Measurements from ENCODE around the gene MAGI3.
A peak's percentile ranks its signal among the peaks of the same experiment; 100 is the strongest.

Gene MAGI3

DNA sequence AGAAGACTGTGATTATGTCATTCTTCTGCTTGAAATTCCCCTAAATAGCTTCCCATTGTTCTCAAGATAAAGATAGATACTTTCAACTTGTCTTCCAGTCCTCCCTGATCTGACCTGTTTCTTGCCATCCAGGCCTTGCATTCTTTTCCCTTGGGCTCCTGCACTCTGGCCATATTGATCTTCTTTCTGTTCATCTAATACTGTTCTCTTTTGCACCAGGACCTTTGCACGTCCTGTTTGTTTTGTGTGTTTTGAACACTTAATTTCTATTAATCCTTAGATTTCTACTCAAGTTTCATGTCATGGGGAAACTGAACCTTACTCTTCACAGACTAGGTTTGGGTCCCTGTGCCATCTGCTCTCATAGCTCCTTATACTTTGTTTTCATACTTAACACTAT lies 65.1 kb downstream of the MAGI3 start:
- no peaks in the 10 kb centered on the region for H3K4me1 ChIP-seq (ENCODE audit: control insufficient read depth in 1 of 2, insufficient read depth in 2 of 2, low read length in 2 of 2)
- H3K27ac ChIP-seq (ENCODE audit: low read depth, low read length): no peak overlapping the region
- H2BK5ac ChIP-seq (ENCODE audit: low read depth, low read length, poor library complexity): no peak overlapping the region
- H3K18ac ChIP-seq (ENCODE audit: low read length): no peak overlapping the region
- H3K79me1 ChIP-seq (ENCODE audit: low read length): no peaks in the 10 kb centered on the region
- no peak overlapping the region for H4K12ac ChIP-seq (ENCODE audit: low read depth, low read length)
- H3K23ac ChIP-seq (ENCODE audit: low read length): no peak overlapping the region
- WGBS (ENCODE audit: extremely low coverage, insufficient coverage, insufficient read length): no CpG with 5 or more reads among the region's 1 CpG
- H3K9ac ChIP-seq (ENCODE audit: low read length): no peak overlapping the region
- no peak overlapping the region for H3K4me2 ChIP-seq (ENCODE audit: low read length)
- no peaks in the 10 kb centered on the region for H3K9me3 ChIP-seq (ENCODE audit: insufficient read depth, low read depth, low read length)
- no peak overlapping the region for H2AFZ ChIP-seq (ENCODE audit: insufficient read depth, low read length, poor library complexity)
- no peaks in the 10 kb centered on the region for H3K79me2 ChIP-seq (ENCODE audit: control insufficient read depth, insufficient read depth, low read length, poor library complexity)
- no peak overlapping the region for H4K91ac ChIP-seq (ENCODE audit: low read depth, low read length)
- H3K4ac ChIP-seq (ENCODE audit: low read depth, low read length): no peak overlapping the region
- no peak overlapping the region for H3K4me3 ChIP-seq (ENCODE audit: low read depth, low read length)
- no peak overlapping the region for H2BK120ac ChIP-seq (ENCODE audit: insufficient read depth, low read length, poor library complexity)
- no peak overlapping the region for H2BK12ac ChIP-seq (ENCODE audit: low read length)
- no peak overlapping the region for H3K14ac ChIP-seq (ENCODE audit: low read length)
- H4K8ac ChIP-seq (ENCODE audit: low read depth, low read length): no peak overlapping the region
- H3K27me3 ChIP-seq (ENCODE audit: insufficient read depth, low read length): no peaks in the 10 kb centered on the region
- no peak overlapping the region for H2AK5ac ChIP-seq (ENCODE audit: low read length)
- DNase-seq: no peak
- no peaks in the 10 kb centered on the region for H3K36me3 ChIP-seq (ENCODE audit: control insufficient read depth in 1 of 2, insufficient read depth in 2 of 2, low read length in 2 of 2)

GRCh38 chr1:113456967-113457366 lies 66.7 kb downstream of the MAGI3 start:
- Histone ChIP-seq H3K4ac (ENCODE audit: low read depth, low read length) (no peak overlapping the region), H3K4me2 (ENCODE audit: low read length) (no peak overlapping the region), H2BK12ac (ENCODE audit: low read length) (no peak overlapping the region), H3K23ac (ENCODE audit: low read length) (no peak overlapping the region), H3K27me3 (ENCODE audit: insufficient read depth, low read length) (no peaks in the 10 kb centered on the region), H4K12ac (ENCODE audit: low read depth, low read length) (no peak overlapping the region), H2BK5ac (ENCODE audit: low read depth, low read length, poor library complexity) (no peak overlapping the region), H2AFZ (ENCODE audit: insufficient read depth, low read length, poor library complexity) (no peak overlapping the region), H2BK120ac (ENCODE audit: insufficient read depth, low read length, poor library complexity) (no peak overlapping the region), H3K18ac (ENCODE audit: low read length) (no peak overlapping the region), H3K79me2 (ENCODE audit: control insufficient read depth, insufficient read depth, low read length, poor library complexity) (no peaks in the 10 kb centered on the region), H3K36me3 (ENCODE audit: control insufficient read depth in 1 of 2, insufficient read depth in 2 of 2, low read length in 2 of 2) (no peaks in the 10 kb centered on the region), H4K91ac (ENCODE audit: low read depth, low read length) (no peak overlapping the region), H3K79me1 (ENCODE audit: low read length) (no peaks in the 10 kb centered on the region), H3K4me1 (ENCODE audit: control insufficient read depth in 1 of 2, insufficient read depth in 2 of 2, low read length in 2 of 2) (no peaks in the 10 kb centered on the region), H3K9me3 (ENCODE audit: insufficient read depth, low read depth, low read length) (no peaks in the 10 kb centered on the region), H3K9ac (ENCODE audit: low read length) (no peak overlapping the region), H3K4me3 (ENCODE audit: low read depth, low read length) (no peak overlapping the region), H2AK5ac (ENCODE audit: low read length) (no peak overlapping the region), H3K27ac (ENCODE audit: low read depth, low read length) (no peak overlapping the region), H4K8ac (ENCODE audit: low read depth, low read length) (no peak overlapping the region), H3K14ac (ENCODE audit: low read length) (no peak overlapping the region)
- WGBS (ENCODE audit: extremely low coverage, insufficient coverage, insufficient read length): no CpG with 5 or more reads among the region's 2 CpGs
- peak in 1 of 2 donors; percentile 16 for DNase-seq

DNA sequence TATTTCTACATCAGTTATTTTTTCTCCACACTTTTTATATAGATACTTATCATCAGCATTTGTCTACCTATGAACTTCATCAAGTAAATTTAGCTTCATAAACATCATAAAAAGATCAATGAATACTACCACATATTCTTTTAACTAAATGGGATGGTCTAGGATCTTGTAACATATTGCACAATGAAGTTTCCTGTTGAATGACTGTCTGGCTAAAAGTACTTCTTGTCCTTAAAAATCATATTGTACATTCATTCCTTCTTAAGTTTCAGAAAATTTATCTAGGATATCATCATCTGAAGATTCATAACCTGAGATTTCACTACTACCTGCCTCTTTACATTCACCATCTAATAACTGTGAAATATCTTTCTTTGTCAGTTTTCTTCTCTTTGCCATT lies 69.0 kb downstream of the MAGI3 start:
- Histone ChIP-seq H3K36me3 (ENCODE audit: control insufficient read depth in 1 of 2, insufficient read depth in 2 of 2, low read length in 2 of 2) (no peaks in the 10 kb centered on the region), H3K9me3 (ENCODE audit: insufficient read depth, low read depth, low read length) (no peaks in the 10 kb centered on the region)
- DNase-seq: no peak

DNA sequence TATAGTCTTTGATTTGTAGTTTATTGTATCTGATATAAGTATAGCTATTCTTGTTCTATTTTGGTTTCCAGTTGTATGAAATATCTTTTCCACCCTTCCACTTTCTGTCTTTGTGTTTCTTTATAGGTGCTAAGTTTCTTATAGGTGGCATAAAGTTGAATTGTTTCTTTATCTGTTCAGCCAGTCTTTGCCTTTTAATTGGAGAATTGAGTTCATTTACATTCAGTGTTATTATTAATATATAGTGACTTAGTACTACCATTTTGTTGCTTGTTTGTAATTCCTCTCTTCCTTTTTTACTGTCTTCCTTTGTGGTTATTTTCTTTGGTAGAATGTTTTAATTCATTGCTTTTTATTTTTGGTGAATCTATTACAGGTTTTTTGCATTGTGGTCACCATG lies 77.7 kb downstream of the MAGI3 start:
- Histone ChIP-seq H3K79me1 (ENCODE audit: low read length) (no peaks in the 10 kb centered on the region), H4K12ac (ENCODE audit: low read depth, low read length) (no peak overlapping the region), H3K36me3 (ENCODE audit: control insufficient read depth in 1 of 2, insufficient read depth in 2 of 2, low read length in 2 of 2) (no peaks in the 10 kb centered on the region), H3K27ac (ENCODE audit: low read depth, low read length) (no peak overlapping the region), H3K18ac (ENCODE audit: low read length) (no peak overlapping the region), H3K79me2 (ENCODE audit: control insufficient read depth, insufficient read depth, low read length, poor library complexity) (peaks cover 2% of the 10 kb centered on the region), H3K4me3 (ENCODE audit: low read depth, low read length) (no peak overlapping the region), H2AFZ (ENCODE audit: insufficient read depth, low read length, poor library complexity) (no peak overlapping the region), H3K4me1 (ENCODE audit: control insufficient read depth in 1 of 2, insufficient read depth in 2 of 2, low read length in 2 of 2) (no peaks in the 10 kb centered on the region), H2BK12ac (ENCODE audit: low read length) (no peak overlapping the region), H3K4me2 (ENCODE audit: low read length) (no peak overlapping the region), H2AK5ac (ENCODE audit: low read length) (no peak overlapping the region), H3K27me3 (ENCODE audit: insufficient read depth, low read length) (no peaks in the 10 kb centered on the region), H2BK5ac (ENCODE audit: low read depth, low read length, poor library complexity) (no peak overlapping the region), H4K8ac (ENCODE audit: low read depth, low read length) (no peak overlapping the region), H3K4ac (ENCODE audit: low read depth, low read length) (no peak overlapping the region), H3K9me3 (ENCODE audit: insufficient read depth, low read depth, low read length) (no peaks in the 10 kb centered on the region), H3K23ac (ENCODE audit: low read length) (no peak overlapping the region), H4K91ac (ENCODE audit: low read depth, low read length) (no peak overlapping the region), H3K14ac (ENCODE audit: low read length) (no peak overlapping the region), H2BK120ac (ENCODE audit: insufficient read depth, low read length, poor library complexity) (no peak overlapping the region), H3K9ac (ENCODE audit: low read length) (no peak overlapping the region)
- no peak for DNase-seq

More for the DNA sequence above, 69.0 kb downstream of the MAGI3 start:
- no peak overlapping the region for H3K4me3 ChIP-seq (ENCODE audit: low read depth, low read length)
- H4K91ac ChIP-seq (ENCODE audit: low read depth, low read length): no peak overlapping the region
- no peak overlapping the region for H2BK5ac ChIP-seq (ENCODE audit: low read depth, low read length, poor library complexity)
- H3K18ac ChIP-seq (ENCODE audit: low read length): no peak overlapping the region
- no peak overlapping the region for H4K8ac ChIP-seq (ENCODE audit: low read depth, low read length)
- H3K23ac ChIP-seq (ENCODE audit: low read length): no peak overlapping the region
- H3K27me3 ChIP-seq (ENCODE audit: insufficient read depth, low read length): no peaks in the 10 kb centered on the region
- H3K14ac ChIP-seq (ENCODE audit: low read length): no peak overlapping the region
- no peak overlapping the region for H2BK12ac ChIP-seq (ENCODE audit: low read length)
- H3K79me2 ChIP-seq (ENCODE audit: control insufficient read depth, insufficient read depth, low read length, poor library complexity): no peaks in the 10 kb centered on the region
- H4K12ac ChIP-seq (ENCODE audit: low read depth, low read length): no peak overlapping the region
- H2BK120ac ChIP-seq (ENCODE audit: insufficient read depth, low read length, poor library complexity): no peak overlapping the region
- no peak overlapping the region for H2AK5ac ChIP-seq (ENCODE audit: low read length)
- H3K27ac ChIP-seq (ENCODE audit: low read depth, low read length): no peak overlapping the region
- no peak overlapping the region for H3K4me2 ChIP-seq (ENCODE audit: low read length)
- no peak overlapping the region for H3K9ac ChIP-seq (ENCODE audit: low read length)
- no peak overlapping the region for H2AFZ ChIP-seq (ENCODE audit: insufficient read depth, low read length, poor library complexity)
- no peaks in the 10 kb centered on the region for H3K4me1 ChIP-seq (ENCODE audit: control insufficient read depth in 1 of 2, insufficient read depth in 2 of 2, low read length in 2 of 2)
- H3K4ac ChIP-seq (ENCODE audit: low read depth, low read length): no peak overlapping the region
- no peaks in the 10 kb centered on the region for H3K79me1 ChIP-seq (ENCODE audit: low read length)

All from trophoblast cell (in vitro differentiated cells and primary cell).